ENCODE data around the gene CCM2.
A peak's percentile ranks its signal among the peaks of the same experiment; 100 is the strongest.

The CCM2 gene

GRCh38 chr7:45069444-45070253 lies 69.6 kb downstream of the CCM2 start:
- no peak overlapping the region for H3K4me3 Mint-ChIP-seq
- no peak overlapping the region for H3K27ac Mint-ChIP-seq
- DNase-seq, result no peak

DNA sequence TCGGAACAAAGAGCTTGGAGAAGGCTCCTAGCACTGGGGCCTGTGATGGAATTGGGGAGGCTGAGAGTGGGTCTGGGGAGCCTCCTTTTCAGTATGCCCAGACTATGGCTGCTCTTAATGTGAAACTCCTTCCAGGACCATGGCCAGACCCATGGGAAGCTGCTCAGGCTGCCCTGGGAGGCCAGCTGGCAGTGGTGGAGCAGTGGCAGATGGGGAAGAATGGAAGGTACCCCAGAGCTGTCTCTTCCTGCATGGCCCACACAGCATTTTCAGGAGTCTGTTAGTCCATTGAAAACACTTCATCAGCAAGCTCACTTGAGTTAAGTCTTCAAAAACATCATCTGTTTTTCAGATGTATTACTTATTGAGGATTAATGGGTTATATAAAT lies 70.2 kb downstream of the CCM2 start:
- DNase-seq, result no peak
- Mint-ChIP-seq H3K36me3 (ENCODE audit: low read depth) (peaks cover 15% of the 10 kb centered on the region), H3K27me3 (ENCODE audit: low read depth, poor library complexity) (no peaks in the 10 kb centered on the region), H3K4me1 (no peaks in the 10 kb centered on the region), H3K4me3 (no peak overlapping the region), H3K9me3 (no peaks in the 10 kb centered on the region), H3K27ac (no peak overlapping the region)
- TF ChIP-seq CTCF (IDR thresholded peaks at IDR 0.05), result no peak

More at GRCh38 chr7:45069444-45070253, 69.6 kb downstream of the CCM2 start:
- peaks cover 12% of the 10 kb centered on the region for H3K36me3 Mint-ChIP-seq (ENCODE audit: low read depth)
- no peaks in the 10 kb centered on the region for H3K27me3 Mint-ChIP-seq (ENCODE audit: low read depth, poor library complexity)
- no peak for TF ChIP-seq CTCF (IDR thresholded peaks at IDR 0.05)
- no peaks in the 10 kb centered on the region for H3K4me1 Mint-ChIP-seq
- no peaks in the 10 kb centered on the region for H3K9me3 Mint-ChIP-seq

GRCh38 chr7:45071528-45071927 lies 71.5 kb downstream of the CCM2 start:
- Mint-ChIP-seq H3K4me3 (no peak overlapping the region), H3K36me3 (ENCODE audit: low read depth) (peaks cover 9% of the 10 kb centered on the region), H3K27me3 (ENCODE audit: low read depth, poor library complexity) (no peaks in the 10 kb centered on the region), H3K9me3 (no peaks in the 10 kb centered on the region), H3K27ac (peak overlapping the region; percentile 31), H3K4me1 (no peaks in the 10 kb centered on the region)
- no peak for TF ChIP-seq CTCF (IDR thresholded peaks at IDR 0.05)
- DNase-seq, result no peak

- Mint-ChIP-seq H3K36me3 (ENCODE audit: low read depth) (peaks cover 8% of the 10 kb centered on the region), H3K4me3 (no peak overlapping the region), H3K9me3 (no peaks in the 10 kb centered on the region), H3K27ac (peak overlapping the region; percentile 95), H3K27me3 (ENCODE audit: low read depth, poor library complexity) (no peaks in the 10 kb centered on the region), H3K4me1 (no peaks in the 10 kb centered on the region)
- no peak for DNase-seq
- no peak for TF ChIP-seq CTCF (IDR thresholded peaks at IDR 0.05)
Observed at GRCh38 chr7:45072131-45073030, 72.4 kb downstream of the CCM2 start.

DNA sequence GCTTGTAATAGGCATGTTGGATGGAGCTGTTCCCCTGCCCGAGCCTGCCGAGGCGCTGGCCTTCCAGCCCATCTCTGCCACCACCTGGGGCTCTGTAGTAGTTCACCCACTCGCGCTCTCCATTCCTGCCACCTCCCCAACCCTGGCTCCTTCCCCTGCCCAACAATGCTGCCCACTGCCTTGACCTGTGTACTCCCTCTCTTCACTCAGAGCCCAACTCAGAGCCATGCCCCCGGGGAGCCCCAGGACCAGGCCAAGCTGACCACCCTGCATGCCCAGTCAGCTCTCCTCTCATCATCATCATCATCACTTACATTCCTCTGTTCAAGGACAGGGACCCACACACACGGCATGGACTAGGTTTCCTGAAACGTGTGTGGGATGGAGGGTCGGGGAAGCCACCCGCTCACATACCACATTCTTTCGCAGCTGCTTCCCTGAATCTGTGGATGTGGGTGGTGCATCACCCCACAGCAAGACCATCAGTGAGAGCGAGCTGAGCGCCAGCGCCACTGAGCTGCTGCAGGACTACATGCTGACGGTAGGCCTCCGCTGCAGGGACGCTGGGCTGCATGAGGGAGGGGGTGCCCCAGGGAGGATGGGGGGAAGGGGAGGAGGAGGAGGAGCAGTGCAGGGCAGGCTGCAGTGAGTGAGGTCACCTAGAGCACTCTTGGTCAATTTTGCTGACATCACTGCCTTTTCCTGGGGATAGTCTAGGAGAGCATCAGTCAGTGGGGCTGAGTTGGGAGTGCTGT lies 73.2 kb downstream of the CCM2 start:
- peak overlapping the region; percentile 95 for H3K27ac Mint-ChIP-seq
- no peaks in the 10 kb centered on the region for H3K27me3 Mint-ChIP-seq (ENCODE audit: low read depth, poor library complexity)
- peaks cover 4% of the 10 kb centered on the region for H3K36me3 Mint-ChIP-seq (ENCODE audit: low read depth)
- no peaks in the 10 kb centered on the region for H3K9me3 Mint-ChIP-seq
- no peak for DNase-seq
- no peak overlapping the region for H3K4me3 Mint-ChIP-seq
- no peaks in the 10 kb centered on the region for H3K4me1 Mint-ChIP-seq
- no peak for TF ChIP-seq CTCF (IDR thresholded peaks at IDR 0.05)
